WTC11 (cell line): ENCODE data around the gene PARVB. TPM values are rescaled to one million over a fixed set of nuclear protein-coding genes. Genes with fewer than 3 reads are reported as not detected.

ENCODE experiments used
- ATAC-seq: fragments of 200-7000 bp; cut with Tn5 transposase; 2 replicates; pipeline ENCODE4 v1.10.0; 2021; ENCODE audit warnings: mild to moderate bottlenecking, moderate library complexity
- CTCF ChIA-PET: fragments of 300-600 bp; sonication (Branson Sonifier 250); formaldehyde crosslinking; loops from one replicate; lab custom pipeline; 2021; ENCODE audit warnings: antibody characterized with exemption; lab: Charles Lee
- POLR2A ChIA-PET: fragments of 350-600 bp; sonication (Branson Sonifier 250); formaldehyde crosslinking; loops from one replicate; lab custom pipeline; 2021; ENCODE audit warnings: antibody characterized with exemption; lab: Charles Lee
- DNase-seq: peaks from one replicate; pipeline ENCODE4 v3.0.0; 2021; ENCODE audit warnings: low spot score
- H3K27ac Mint-ChIP-seq: 2 replicates; pipeline ENCODE4 v1.8.0; 2021; ENCODE audit warnings: mixed read lengths
- H3K27me3 Mint-ChIP-seq: 2 replicates; pipeline ENCODE4 v1.8.0; 2021; ENCODE audit warnings: low read depth, mild to moderate bottlenecking, moderate library complexity, mixed read lengths
- H3K36me3 Mint-ChIP-seq: 2 replicates; pipeline ENCODE4 v1.8.0; 2021; ENCODE audit warnings: mixed read lengths
- H3K4me1 Mint-ChIP-seq: 2 replicates; pipeline ENCODE4 v1.8.0; 2022; ENCODE audit warnings: mixed read lengths
- H3K4me3 Mint-ChIP-seq: 2 replicates; pipeline ENCODE4 v1.8.0; 2021; ENCODE audit warnings: mild to moderate bottlenecking, moderate library complexity, mixed read lengths
- H3K9me3 Mint-ChIP-seq: 2 replicates; pipeline ENCODE4 v1.8.0; 2021; ENCODE audit warnings: mixed read lengths
- CREB1 ChIP-seq: sonication (generic); formaldehyde crosslinking; IDR thresholded peaks from 2 replicates; pipeline ENCODE4 v1.8.0; 2023; ENCODE audit warnings: mild to moderate bottlenecking, missing genetic modification reagents
- E2F1 ChIP-seq: sonication (generic); formaldehyde crosslinking; IDR thresholded peaks from 2 replicates; pipeline ENCODE4 v1.8.0; 2022; ENCODE audit warnings: mild to moderate bottlenecking, missing genetic modification reagents
- E2F4 ChIP-seq: sonication (generic); formaldehyde crosslinking; IDR thresholded peaks from 2 replicates; pipeline ENCODE4 v1.8.1; 2022; ENCODE audit warnings: low read depth, mild to moderate bottlenecking, moderate library complexity, missing genetic modification reagents, borderline replicate concordance
- ELF4 ChIP-seq: sonication (generic); formaldehyde crosslinking; IDR thresholded peaks from 2 replicates; pipeline ENCODE4 v1.8.1; 2022; ENCODE audit warnings: low read depth, mild to moderate bottlenecking, moderate library complexity, missing genetic modification reagents
- EMX1 ChIP-seq: fragments of 250-450 bp; sonication (Bioruptor Pico); IDR thresholded peaks from 2 replicates; pipeline ENCODE4 v1.8.0; 2021; ENCODE audit warnings: mild to moderate bottlenecking
- FOXJ3 ChIP-seq: sonication (generic); formaldehyde crosslinking; IDR thresholded peaks from 2 replicates; pipeline ENCODE4 v1.9.0; 2021; ENCODE audit warnings: missing genetic modification reagents, mild to moderate bottlenecking, borderline replicate concordance
- FOXK1 ChIP-seq: sonication (generic); formaldehyde crosslinking; IDR thresholded peaks from 2 replicates; pipeline ENCODE4 v1.8.0; 2022; ENCODE audit warnings: mild to moderate bottlenecking, moderate library complexity, missing genetic modification reagents
- HMGXB4 ChIP-seq: sonication (generic); formaldehyde crosslinking; IDR thresholded peaks from 2 replicates; pipeline ENCODE4 v1.8.1; 2023; ENCODE audit warnings: mild to moderate bottlenecking, moderate library complexity, missing genetic modification reagents
- IRF1 ChIP-seq: sonication (generic); formaldehyde crosslinking; IDR thresholded peaks from 2 replicates; pipeline ENCODE4 v1.8.0; 2023; ENCODE audit warnings: missing genetic modification reagents
- KAT7 ChIP-seq: sonication (generic); formaldehyde crosslinking; IDR thresholded peaks from 2 replicates; pipeline ENCODE4 v1.8.1; 2023; ENCODE audit warnings: missing genetic modification reagents, mild to moderate bottlenecking, borderline replicate concordance
- MAX ChIP-seq: sonication (generic); formaldehyde crosslinking; IDR thresholded peaks from 2 replicates; pipeline ENCODE4 v1.8.0; 2022; ENCODE audit warnings: mild to moderate bottlenecking, missing genetic modification reagents
- NR1H2 ChIP-seq: sonication (generic); formaldehyde crosslinking; IDR thresholded peaks from 2 replicates; pipeline ENCODE4 v1.9.0; 2021; ENCODE audit warnings: mild to moderate bottlenecking, moderate library complexity, missing genetic modification reagents
- NR3C1 ChIP-seq: sonication (generic); formaldehyde crosslinking; conservative IDR thresholded peaks from 2 replicates; pipeline ENCODE4 v1.8.1; 2023; ENCODE audit warnings: low read depth, mild to moderate bottlenecking, missing genetic modification reagents
- RELA ChIP-seq: sonication (generic); formaldehyde crosslinking; IDR thresholded peaks from 2 replicates; pipeline ENCODE4 v1.8.1; 2022; ENCODE audit warnings: missing genetic modification reagents, mild to moderate bottlenecking, borderline replicate concordance
- SMAD3 ChIP-seq: sonication (generic); formaldehyde crosslinking; IDR thresholded peaks from 2 replicates; pipeline ENCODE4 v1.8.0; 2022; ENCODE audit warnings: missing genetic modification reagents, mild to moderate bottlenecking, borderline replicate concordance
- SOX15 ChIP-seq: fragments of 250-450 bp; sonication (Bioruptor Pico); IDR thresholded peaks from 2 replicates; pipeline ENCODE4 v1.9.0; 2021; ENCODE audit warnings: mild to moderate bottlenecking
- USF2 ChIP-seq: sonication (generic); formaldehyde crosslinking; IDR thresholded peaks from 2 replicates; pipeline ENCODE4 v1.8.1; 2023; ENCODE audit warnings: mild to moderate bottlenecking, missing genetic modification reagents, moderate library complexity
- ZNF121 ChIP-seq: sonication (generic); formaldehyde crosslinking; IDR thresholded peaks from 2 replicates; pipeline ENCODE4 v1.8.0; 2023; ENCODE audit warnings: missing genetic modification reagents
- ZNF138 ChIP-seq: sonication (generic); formaldehyde crosslinking; conservative IDR thresholded peaks from 2 replicates; pipeline ENCODE4 v1.8.1; 2022; ENCODE audit warnings: mild to moderate bottlenecking, moderate library complexity, missing genetic modification reagents
- ZNF416 ChIP-seq: fragments of 250-450 bp; sonication (Bioruptor Pico); IDR thresholded peaks from 2 replicates; pipeline ENCODE4 v1.9.0; 2021; ENCODE audit warnings: mild to moderate bottlenecking, inconsistent platforms
- ZNF671 ChIP-seq: fragments of 250-450 bp; sonication (Bioruptor Pico); IDR thresholded peaks from 2 replicates; pipeline ENCODE4 v1.8.0; 2021; ENCODE audit warnings: mild to moderate bottlenecking
- total RNA-seq: library from RNA; stranded (reverse); gene quantifications from 3 replicates; pipeline ENCODE4 v1.2.3, GENCODE V29; 2021
- TF ChIP-seq, protein P1 (sequence below): sonication (generic); formaldehyde crosslinking; IDR thresholded peaks from 2 replicates; pipeline ENCODE4 v1.8.1; 2022; ENCODE audit warnings: missing genetic modification reagents, borderline replicate concordance

Gene PARVB
- total RNA-seq, 1 experiment from 2014 or later = 3.3 TPM

- Mint-ChIP-seq H3K27me3 (no peaks in the 10 kb centered on the region), H3K4me3 (no peak overlapping the region), H3K27ac (no peak overlapping the region), H3K4me1 (peaks cover 11% of the 10 kb centered on the region), H3K36me3 (no peaks in the 10 kb centered on the region), H3K9me3 (no peaks in the 10 kb centered on the region)
- TF ChIP-seq SMAD3 (CRISPR knock-in tag) (no peak), FOXK1 (CRISPR knock-in tag) (no peak), RELA (no peak)
- ATAC-seq (no peak), DNase-seq (no peak)
- ChIA-PET CTCF (interaction anchor here (0.5 to 3.0 kb wide), 8 partner anchors 15 to 1114 kb away, joined by 3 to 18 read pairs (median 7); no protein-coding TSS in a partner anchor), POLR2A (no interaction called here)
These were observed 42.9 kb downstream of the PARVB start for GRCh38 chr22:44067033-44067432.

DNA sequence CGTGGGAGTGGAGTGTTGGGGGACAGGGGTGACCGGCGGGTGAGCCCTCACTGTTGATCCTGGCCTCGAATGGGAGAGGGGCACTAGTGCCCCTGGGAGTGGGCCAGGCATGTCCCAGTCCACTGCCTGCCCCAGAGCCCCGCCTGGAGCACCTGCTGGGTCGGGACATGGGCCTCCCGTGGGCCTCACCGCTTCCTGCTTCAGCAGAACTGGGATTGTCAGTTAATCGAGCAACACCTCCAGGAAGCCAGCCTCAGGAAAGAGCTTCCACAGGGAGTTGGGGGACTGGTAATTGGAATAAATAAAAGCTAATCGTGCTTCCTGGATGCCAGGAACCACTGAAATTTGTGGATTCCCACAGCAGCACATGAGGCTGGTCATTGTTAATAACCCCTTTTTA is 43.8 kb downstream of the PARVB start:
- TF ChIP-seq ELF4 (no peak), ZNF416 (CRISPR knock-in tag) (no peak), FOXJ3 (CRISPR knock-in tag) (no peak)
- TF ChIP-seq, all 79 proteins: peak for 0
- Mint-ChIP-seq H3K27me3 (no peaks in the 10 kb centered on the region), H3K27ac (no peak overlapping the region), H3K4me3 (no peak overlapping the region), H3K4me1 (peaks cover 11% of the 10 kb centered on the region), H3K36me3 (no peaks in the 10 kb centered on the region), H3K9me3 (no peaks in the 10 kb centered on the region)
- POLR2A ChIA-PET = no interaction called here
- ATAC-seq = no peak
- DNase-seq = no peak
- CTCF ChIA-PET = interaction anchor here (0.5 to 3.0 kb wide), 8 partner anchors 14 to 1113 kb away, joined by 3 to 18 read pairs (median 7); no protein-coding TSS in a partner anchor

GRCh38 chr22:44068422-44069191 is 44.5 kb downstream of the PARVB start:
- DNase-seq (no peak), ATAC-seq (no peak)
- POLR2A ChIA-PET = no interaction called here
- no peaks in the 10 kb centered on the region for H3K27me3 Mint-ChIP-seq
- TF ChIP-seq ZNF138 (CRISPR knock-in tag) = no peak
- TF ChIP-seq, protein P1, sequence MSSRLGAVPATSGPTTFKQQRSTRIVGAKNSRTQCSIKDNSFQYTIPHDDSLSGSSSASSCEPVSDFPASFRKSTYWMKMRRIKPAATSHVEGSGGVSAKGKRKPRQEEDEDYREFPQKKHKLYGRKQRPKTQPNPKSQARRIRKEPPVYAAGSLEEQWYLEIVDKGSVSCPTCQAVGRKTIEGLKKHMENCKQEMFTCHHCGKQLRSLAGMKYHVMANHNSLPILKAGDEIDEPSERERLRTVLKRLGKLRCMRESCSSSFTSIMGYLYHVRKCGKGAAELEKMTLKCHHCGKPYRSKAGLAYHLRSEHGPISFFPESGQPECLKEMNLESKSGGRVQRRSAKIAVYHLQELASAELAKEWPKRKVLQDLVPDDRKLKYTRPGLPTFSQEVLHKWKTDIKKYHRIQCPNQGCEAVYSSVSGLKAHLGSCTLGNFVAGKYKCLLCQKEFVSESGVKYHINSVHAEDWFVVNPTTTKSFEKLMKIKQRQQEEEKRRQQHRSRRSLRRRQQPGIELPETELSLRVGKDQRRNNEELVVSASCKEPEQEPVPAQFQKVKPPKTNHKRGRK (CRISPR knock-in tag) = no peak
- TF ChIP-seq E2F4 = no peak
- no peak for TF ChIP-seq MAX (CRISPR knock-in tag)
- TF ChIP-seq CREB1 (CRISPR knock-in tag) = no peak
- no peak for TF ChIP-seq NR3C1 (CRISPR knock-in tag)
- no peak overlapping the region for H3K4me3 Mint-ChIP-seq
- no peaks in the 10 kb centered on the region for H3K36me3 Mint-ChIP-seq
- CTCF ChIA-PET = interaction anchor here (0.6 to 3.0 kb wide), 6 partner anchors 13 to 518 kb away, joined by 3 to 18 read pairs (median 12); no protein-coding TSS in a partner anchor
- peaks cover 11% of the 10 kb centered on the region for H3K4me1 Mint-ChIP-seq
- H3K27ac Mint-ChIP-seq = peak overlapping the region; percentile 80; the same call in 1 of the 2 replicates
- no peaks in the 10 kb centered on the region for H3K9me3 Mint-ChIP-seq

GRCh38 chr22:44070029-44070428 is 45.9 kb downstream of the PARVB start:
- ChIA-PET CTCF (interaction anchor here (0.6 to 3.0 kb wide), 5 partner anchors 11 to 555 kb away, joined by 3 to 12 read pairs (median 3); no protein-coding TSS in a partner anchor), POLR2A (no interaction called here)
- Mint-ChIP-seq H3K4me1 (peaks cover 11% of the 10 kb centered on the region), H3K4me3 (no peak overlapping the region), H3K27ac (no peak overlapping the region), H3K27me3 (no peaks in the 10 kb centered on the region), H3K36me3 (no peaks in the 10 kb centered on the region), H3K9me3 (no peaks in the 10 kb centered on the region)
- DNase-seq (no peak), ATAC-seq (no peak)
- no peak for TF ChIP-seq E2F1 (CRISPR knock-in tag)
- no peak for TF ChIP-seq ZNF671 (CRISPR knock-in tag)
- TF ChIP-seq USF2 (CRISPR knock-in tag) = no peak
- no peak for TF ChIP-seq SOX15 (CRISPR knock-in tag)
- TF ChIP-seq EMX1 (CRISPR knock-in tag) = no peak
- TF ChIP-seq IRF1 (CRISPR knock-in tag) = no peak
- TF ChIP-seq HMGXB4 (CRISPR knock-in tag) = no peak
- TF ChIP-seq NR1H2 = no peak
- no peak for TF ChIP-seq ZNF121 (CRISPR knock-in tag)
- TF ChIP-seq KAT7 (CRISPR knock-in tag) = no peak
